Tibial nerve (tissue), 4 donors: Measurements from ENCODE around the gene ABCF2. TPM values are rescaled to one million over a fixed set of nuclear protein-coding genes. Genes with fewer than 3 reads are reported as not detected.

Experiments
- DNase-seq, 2 donors: peaks; one replicate each; pipeline ENCODE4 v3.0.0-alpha.2; 2019; ENCODE audit warnings: low spot score in 2 of 2
- H3K27ac ChIP-seq, 4 donors: fragments of 200-600 bp; sonication (generic) in 3 of 4; one replicate each; pipeline ENCODE4 v1.5.1; 2017 to 2019; ENCODE audit warnings: mild to moderate bottlenecking in 1 of 4
- H3K27me3 ChIP-seq, 2 donors: fragments of 200-600 bp; sonication (generic) in 1 of 2; one replicate each; pipeline versions ENCODE4 v1.5.1 to v1.6.0; 2017 to 2019
- H3K36me3 ChIP-seq, 3 donors: fragments of 200-600 bp; sonication (generic); one replicate each; pipeline ENCODE4 v1.5.1; 2018 to 2019
- H3K4me1 ChIP-seq, 4 donors: fragments of 200-600 bp; sonication (generic) in 3 of 4; one replicate each; pipeline ENCODE4 v1.5.1; 2017 to 2019
- H3K4me3 ChIP-seq, 4 donors: fragments of 200-600 bp; sonication (generic) in 3 of 4; one replicate each; pipeline ENCODE4 v1.5.1; 2017 to 2019; ENCODE audit warnings: mild to moderate bottlenecking in 1 of 4, moderate library complexity in 1 of 4
- H3K9me3 ChIP-seq, 4 donors: fragments of 200-600 bp; sonication (generic) in 3 of 4; one replicate each; pipeline ENCODE4 v1.5.1; 2017 to 2019
- EP300 ChIP-seq, 2 donors: sonication (generic); formaldehyde crosslinking; IDR thresholded peaks; one replicate each; pipeline ENCODE4 v1.6.1; 2017; ENCODE audit warnings: antibody characterized with exemption in 2 of 2, mild to moderate bottlenecking in 1 of 2
- POLR2A ChIP-seq, 2 donors: fragments of 450-650 bp; IDR thresholded peaks; one replicate each; pipeline ENCODE4 v1.6.1; 2017; ENCODE audit warnings: antibody characterized with exemption in 2 of 2, mild to moderate bottlenecking in 2 of 2, moderate library complexity in 2 of 2
- WGBS, 2 donors: methylation state at CpG; one replicate each; pipeline ENCODE4 v1.1.5; 2018; 5-methylcytosine and 5-hydroxymethylcytosine counted together
- total RNA-seq, 4 donors: library from RNA; depleted of rRNA; stranded (reverse); fragments of >200 nt; gene quantifications; one replicate each; pipeline ENCODE4 v1.1.0, GENCODE V29; 2016
- TF ChIP-seq, protein P1 (sequence below), 5 experiments: fragments of 200-600 bp in 3 of 5; fragments of 450-650 bp in 2 of 5; sonication (generic) in 3 of 5; IDR thresholded peaks; one replicate each; pipeline ENCODE4 v1.5.1; 2016 to 2019; ENCODE audit warnings: antibody characterized with exemption in 5 of 5, mild to moderate bottlenecking in 3 of 5, moderate library complexity in 2 of 5

The ABCF2 gene
- total RNA-seq, 4 donors from 2014 or later: 34.3 to 72.9 (median 34.9) TPM

DNA sequence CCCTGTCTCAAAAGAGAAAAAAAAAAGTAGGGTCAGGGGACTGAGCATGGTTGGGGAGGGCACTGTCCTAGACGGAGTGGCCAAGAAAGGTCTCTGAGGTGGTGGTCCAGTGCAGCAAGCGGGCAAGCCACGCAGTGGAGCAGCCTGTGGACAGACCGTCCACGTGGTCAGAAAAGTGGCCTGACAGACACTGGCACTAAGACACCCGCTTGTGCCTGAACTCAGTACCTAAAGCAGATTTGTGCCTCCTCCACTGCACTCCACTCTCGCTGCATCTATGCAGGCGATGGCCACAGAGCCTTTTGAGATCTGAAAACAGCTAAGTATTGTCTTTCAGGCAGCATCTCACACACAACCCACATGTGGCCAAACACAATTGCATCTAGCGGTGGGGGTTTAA, 48.8 kb downstream of the ABCF2 start:
- no peaks in the 10 kb centered on the region for H3K4me1 ChIP-seq
- no peak overlapping the region for H3K4me3 ChIP-seq
- H3K9me3 ChIP-seq: no peaks in the 10 kb centered on the region
- no peaks in the 10 kb centered on the region for H3K36me3 ChIP-seq
- TF ChIP-seq EP300 (IDR thresholded peaks at IDR 0.05) (no peak), POLR2A (IDR thresholded peaks at IDR 0.05) (no peak)
- TF ChIP-seq, protein P1, sequence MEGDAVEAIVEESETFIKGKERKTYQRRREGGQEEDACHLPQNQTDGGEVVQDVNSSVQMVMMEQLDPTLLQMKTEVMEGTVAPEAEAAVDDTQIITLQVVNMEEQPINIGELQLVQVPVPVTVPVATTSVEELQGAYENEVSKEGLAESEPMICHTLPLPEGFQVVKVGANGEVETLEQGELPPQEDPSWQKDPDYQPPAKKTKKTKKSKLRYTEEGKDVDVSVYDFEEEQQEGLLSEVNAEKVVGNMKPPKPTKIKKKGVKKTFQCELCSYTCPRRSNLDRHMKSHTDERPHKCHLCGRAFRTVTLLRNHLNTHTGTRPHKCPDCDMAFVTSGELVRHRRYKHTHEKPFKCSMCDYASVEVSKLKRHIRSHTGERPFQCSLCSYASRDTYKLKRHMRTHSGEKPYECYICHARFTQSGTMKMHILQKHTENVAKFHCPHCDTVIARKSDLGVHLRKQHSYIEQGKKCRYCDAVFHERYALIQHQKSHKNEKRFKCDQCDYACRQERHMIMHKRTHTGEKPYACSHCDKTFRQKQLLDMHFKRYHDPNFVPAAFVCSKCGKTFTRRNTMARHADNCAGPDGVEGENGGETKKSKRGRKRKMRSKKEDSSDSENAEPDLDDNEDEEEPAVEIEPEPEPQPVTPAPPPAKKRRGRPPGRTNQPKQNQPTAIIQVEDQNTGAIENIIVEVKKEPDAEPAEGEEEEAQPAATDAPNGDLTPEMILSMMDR (IDR thresholded peaks at IDR 0.05): no peak
- no peak overlapping the region for H3K27ac ChIP-seq
- H3K27me3 ChIP-seq: peaks cover 0 to 54% of the 10 kb centered on the region in 2 donors
- no peak for DNase-seq
- WGBS, 2 donors: 78 to 79% methylated on average over 9 of the region's 9 CpGs

DNA sequence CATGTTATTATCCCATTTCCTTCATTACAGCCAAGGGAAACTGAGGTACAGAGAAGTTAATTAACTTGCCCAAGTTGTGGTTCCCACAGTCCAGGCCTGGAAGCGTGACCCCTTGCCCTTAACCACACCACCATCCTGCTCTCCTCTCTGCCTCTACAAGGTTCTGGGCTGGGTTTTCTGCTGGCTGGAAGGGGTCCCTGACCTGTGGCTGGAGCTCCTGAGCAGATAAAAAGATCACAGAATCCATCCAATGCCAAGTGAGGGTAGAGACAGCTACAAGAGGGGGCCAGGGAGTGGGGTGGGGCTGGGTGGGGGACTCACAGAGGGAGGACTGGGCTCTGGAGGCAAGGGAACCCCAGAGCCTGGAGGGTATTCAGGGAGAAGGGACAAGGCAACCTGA, 49.7 kb downstream of the ABCF2 start:
- no peak overlapping the region for H3K27ac ChIP-seq
- H3K27me3 ChIP-seq: peaks cover 0 to 63% of the 10 kb centered on the region in 2 donors
- TF ChIP-seq EP300 (IDR thresholded peaks at IDR 0.05) (no peak), POLR2A (IDR thresholded peaks at IDR 0.05) (no peak)
- TF ChIP-seq, protein P1 (IDR thresholded peaks at IDR 0.05): no peak
- 80 to 100% methylated on average over 1 of the region's 1 CpG for WGBS, 2 donors
- H3K9me3 ChIP-seq: no peaks in the 10 kb centered on the region
- no peak overlapping the region for H3K4me3 ChIP-seq
- H3K36me3 ChIP-seq: no peaks in the 10 kb centered on the region
- H3K4me1 ChIP-seq: peaks cover 0 to 3% (median 0%) of the 10 kb centered on the region in 4 donors
- no peak for DNase-seq

DNA sequence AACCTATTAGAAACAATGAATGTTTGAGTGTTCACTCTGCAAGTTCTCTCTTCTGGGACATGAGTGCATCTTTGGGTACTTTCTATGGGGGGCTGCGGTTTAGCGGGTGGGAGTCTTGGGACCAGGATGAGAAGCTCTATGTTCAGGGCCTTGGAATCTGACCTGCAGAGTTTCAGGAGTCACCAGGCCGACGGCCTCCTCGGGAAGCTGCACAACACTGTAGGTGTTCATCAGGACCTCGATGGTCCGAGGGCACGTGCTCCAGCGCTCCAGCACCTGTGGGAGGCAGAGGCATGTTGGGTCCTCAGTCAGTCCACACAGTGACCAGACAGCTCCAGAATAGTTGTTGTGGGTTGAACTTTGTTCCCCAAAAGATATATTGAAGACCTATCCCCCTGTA, 50.6 kb downstream of the ABCF2 start:
- Histone ChIP-seq H3K4me1 (peaks cover 0 to 3% (median 0%) of the 10 kb centered on the region in 4 donors), H3K27me3 (peaks cover 0 to 63% of the 10 kb centered on the region in 2 donors), H3K9me3 (no peaks in the 10 kb centered on the region), H3K4me3 (no peak overlapping the region), H3K27ac (no peak overlapping the region), H3K36me3 (no peaks in the 10 kb centered on the region)
- whole genome bisulfite sequencing, 2 donors: 87 to 88% methylated on average over 9 of the region's 9 CpGs
- TF ChIP-seq POLR2A (IDR thresholded peaks at IDR 0.05) (no peak), EP300 (IDR thresholded peaks at IDR 0.05) (no peak)
- TF ChIP-seq, protein P1 (IDR thresholded peaks at IDR 0.05): no peak
- no peak for DNase-seq

DNA sequence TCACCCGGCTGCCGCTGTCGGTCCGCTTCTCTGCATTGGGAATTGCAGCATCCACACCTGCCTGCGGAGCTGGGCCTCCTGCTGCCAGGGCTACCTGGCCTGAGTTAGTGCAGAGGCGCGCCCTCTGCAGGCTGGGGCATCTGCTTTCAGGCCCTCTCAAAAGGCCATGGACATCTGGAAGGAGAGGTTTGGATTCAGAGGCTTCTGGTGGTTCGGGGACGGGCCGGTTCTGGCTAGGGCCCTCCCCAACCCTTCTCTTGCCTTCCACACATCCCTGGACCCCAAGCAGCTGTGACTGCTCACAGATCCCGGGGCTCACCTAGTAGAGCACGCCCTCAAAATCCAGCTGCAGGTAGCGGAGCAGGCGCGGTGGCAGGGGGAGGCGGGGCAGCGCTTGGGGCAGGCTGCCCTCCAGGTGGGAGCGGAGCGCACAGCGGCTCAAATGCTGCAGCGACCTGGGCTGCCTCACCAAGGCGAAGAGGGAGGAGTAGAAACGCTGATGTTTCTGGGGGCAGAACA, 51.2 kb downstream of the ABCF2 start:
- 72 to 79% methylated on average over 16 to 19 of the region's 23 CpGs for WGBS, 2 donors
- peaks cover 0 to 59% of the 10 kb centered on the region in 2 donors for H3K27me3 ChIP-seq

More for the DNA sequence above, 51.2 kb downstream of the ABCF2 start:
- Histone ChIP-seq H3K27ac (no peak overlapping the region), H3K4me3 (no peak overlapping the region), H3K9me3 (no peaks in the 10 kb centered on the region), H3K36me3 (no peaks in the 10 kb centered on the region), H3K4me1 (peaks cover 0 to 3% (median 0%) of the 10 kb centered on the region in 4 donors)
- DNase-seq: no peak
- TF ChIP-seq EP300 (IDR thresholded peaks at IDR 0.05): no peak
- no peak for TF ChIP-seq POLR2A (IDR thresholded peaks at IDR 0.05)
- TF ChIP-seq, protein P1 (IDR thresholded peaks at IDR 0.05): no peak
